Keratinocyte (primary cell): ENCODE results near the gene CLTB. TPM values are rescaled to one million over a fixed set of nuclear protein-coding genes. Genes with fewer than 3 reads are reported as not detected.

Source experiments
- DNase-seq: peaks from one replicate; pipeline ENCODE4 v3.0.0-alpha.2; 2011; ENCODE audit warnings: low read depth, missing footprints, low spot score
- FAIRE-seq: peaks from 2 replicates; lab custom pipeline; 2011; peaks lifted over from hg19 to GRCh38; lab: Jason Lieb, UNC
- H2AFZ ChIP-seq: 2 replicates; pipeline ENCODE4 v1.6.0; 2012; ENCODE audit warnings: low read length, control low read depth, inconsistent platforms; ENCODE audit not compliant: control insufficient read depth
- H3K27ac ChIP-seq: 2 replicates; pipeline ENCODE4 v1.5.1; 2011; ENCODE audit warnings: low read length; ENCODE audit not compliant: control insufficient read depth, insufficient read depth
- H3K27me3 ChIP-seq: 3 replicates; pipeline ENCODE4 v1.6.0; 2011; ENCODE audit warnings: low read length; ENCODE audit not compliant: control insufficient read depth, insufficient read depth; ENCODE audit errors: extremely low read depth
- H3K36me3 ChIP-seq, 2 experiments: 2 replicates in 1 of 2; 3 replicates in 1 of 2; pipeline ENCODE4 v1.5.1; 2011; ENCODE audit warnings: low read length in 2 of 2, mild to moderate bottlenecking in 1 of 2; ENCODE audit not compliant: control insufficient read depth in 2 of 2, insufficient read depth in 2 of 2; ENCODE audit errors: extremely low read depth in 1 of 2
- H3K4me1 ChIP-seq: 3 replicates; pipeline ENCODE4 v1.5.1; 2011; ENCODE audit warnings: low read length; ENCODE audit not compliant: control insufficient read depth, insufficient read depth; ENCODE audit errors: extremely low read depth
- H3K4me2 ChIP-seq: 3 replicates; pipeline ENCODE4 v1.6.0; 2011; ENCODE audit warnings: low read depth, low read length; ENCODE audit not compliant: control insufficient read depth, insufficient read depth; ENCODE audit errors: extremely low read depth
- H3K4me3 ChIP-seq, 3 experiments: fragments of 200-600 bp in 1 of 3; sonication (generic) in 1 of 3; 2 replicates in 2 of 3; 3 replicates in 1 of 3; pipeline ENCODE4 v1.5.1; 2011 to 2016; ENCODE audit warnings: low read length in 3 of 3, mild to moderate bottlenecking in 3 of 3, control low read depth in 2 of 3, inconsistent platforms in 1 of 3, low read depth in 1 of 3, mixed read lengths in 1 of 3, mixed run types in 1 of 3, moderate library complexity in 1 of 3; ENCODE audit not compliant: control insufficient read depth in 2 of 3, insufficient read depth in 2 of 3; ENCODE audit errors: extremely low read depth in 1 of 3
- H3K79me2 ChIP-seq: 2 replicates; pipeline ENCODE4 v1.6.0; 2012; ENCODE audit warnings: low read length; ENCODE audit not compliant: control insufficient read depth, insufficient read depth
- H3K9ac ChIP-seq: 3 replicates; pipeline ENCODE4 v1.6.0; 2011; ENCODE audit warnings: low read length; ENCODE audit not compliant: control insufficient read depth, insufficient read depth; ENCODE audit errors: extremely low read depth
- H3K9me1 ChIP-seq: 3 replicates; pipeline ENCODE4 v1.6.0; 2011; ENCODE audit warnings: low read length; ENCODE audit not compliant: control insufficient read depth, insufficient read depth; ENCODE audit errors: extremely low read depth
- H3K9me3 ChIP-seq: 2 replicates; pipeline ENCODE4 v1.5.1; 2012; ENCODE audit warnings: low read depth, low read length; ENCODE audit not compliant: control insufficient read depth
- H4K20me1 ChIP-seq: 3 replicates; pipeline ENCODE4 v1.6.0; 2011; ENCODE audit warnings: low read length; ENCODE audit not compliant: control insufficient read depth, insufficient read depth; ENCODE audit errors: extremely low read depth
- CTCF ChIP-seq, 3 experiments: IDR thresholded peaks in 1 of 3; conservative IDR thresholded peaks in 1 of 3; optimal IDR thresholded peaks in 1 of 3; 2 replicates in 2 of 3; 3 replicates in 1 of 3; pipeline versions ENCODE3 to v1.5.1; 2011; ENCODE audit warnings: low read length in 3 of 3, mild to moderate bottlenecking in 3 of 3, moderate library complexity in 2 of 3, control low read depth in 1 of 3, inconsistent platforms in 1 of 3; ENCODE audit not compliant: insufficient read depth in 2 of 3; ENCODE audit errors: extremely low read depth in 1 of 3
- EZH2 ChIP-seq: IDR thresholded peaks from one replicate; pipeline ENCODE4 v1.6.1; 2012; ENCODE audit warnings: inconsistent platforms, mild to moderate bottlenecking, low read length, moderate library complexity
- dilution Hi-C: fragments of 300-500 bp; cut with MboI; formaldehyde crosslinking; loops from one replicate; pipeline ENCODE4 v1.7.0; 2020; ENCODE audit warnings: low sequenced_read_pairs; ENCODE audit not compliant: extremely low pct_ligation_motif_present
- polyA plus RNA-seq, 5 experiments: library from polyadenylated mRNA; depleted of rRNA in 3 of 5; stranded (reverse) in 3 of 5; stranded (forward) in 1 of 5; unstranded in 1 of 5; fragments of >200 nt; gene quantifications; 1 replicate in 1 of 5; 2 replicates in 3 of 5; 3 replicates in 1 of 5; pipeline versions ENCODE4 v1.2.1 to v1.2.3, GENCODE V29; 2011 to 2012; ENCODE audit warnings: missing spikeins in 2 of 5, low read depth in 1 of 5, low replicate concordance in 1 of 5

Gene CLTB
- polyA plus RNA-seq, 1 donor (not counting 4 experiments of a cell fraction or from before 2014, with no cell fraction given), result 326 TPM

GRCh38 chr5:176389135-176390123, 26.9 kb downstream of the CLTB start:
- Histone ChIP-seq H3K9me3 (no peaks in the 10 kb centered on the region), H3K4me3 (peak overlapping the region; percentile 78 to 90 (median 83)), H3K27ac (peak overlapping the region; percentile 93), H3K9ac (peak overlapping the region; percentile 92), H3K9me1 (no peaks in the 10 kb centered on the region), H3K4me1 (peaks cover 18% of the 10 kb centered on the region), H3K27me3 (no peaks in the 10 kb centered on the region), H3K79me2 (peaks cover 39% of the 10 kb centered on the region), H2AFZ (peak overlapping the region; percentile 75), H4K20me1 (peaks cover 6% of the 10 kb centered on the region), H3K36me3 (peaks cover 45 to 64% of the 10 kb centered on the region in 2 experiments), H3K4me2 (peak overlapping the region; percentile 92)
- no peak for DNase-seq
- FAIRE-seq, result peak; percentile 57
- dilution Hi-C loops, result no loop called here
- TF ChIP-seq EZH2 (no peak), CTCF (optimal IDR thresholded peaks at IDR 0.05 in 1 of 3, IDR thresholded peaks at IDR 0.05 in 1 of 3, conservative IDR thresholded peaks at IDR 0.05 in 1 of 3; ENCODE audit: extremely low read depth in 1 of 3, insufficient read depth in 2 of 3, low read length in 3 of 3) (no peak)

GRCh38 chr5:176388444-176389134, 27.8 kb downstream of the CLTB start, which contains the start of the genes HIGD2A and NOP16:
TSS of gene HIGD2A (plus strand) at chr5:176388751. CDS start at chr5:176388820, 69 bp downstream.
TSS of gene NOP16 (minus strand) at chr5:176388598. CDS start at chr5:176388539, 59 bp downstream.
- Histone ChIP-seq H3K9me1 (no peaks in the 10 kb centered on the region), H3K27ac (peak within 1 kb of the TSS; percentile 93), H3K9ac (peak within 1 kb of the TSS; percentile 92), H3K79me2 (peaks cover 38% of the 10 kb centered on the region), H2AFZ (peak within 1 kb of the TSS; percentile 75), H3K4me1 (peaks cover 18% of the 10 kb centered on the region), H3K36me3 (peaks cover 48 to 67% of the 10 kb centered on the region in 2 experiments), H3K27me3 (no peaks in the 10 kb centered on the region), H3K4me3 (peak within 1 kb of the TSS; percentile 88 to 91 (median 90)), H4K20me1 (peaks cover 6% of the 10 kb centered on the region), H3K9me3 (no peaks in the 10 kb centered on the region), H3K4me2 (peak within 1 kb of the TSS; percentile 93)
- FAIRE-seq (peak; percentile 90), DNase-seq (peak; percentile 85)
- dilution Hi-C loops, result no loop called here
- TF ChIP-seq CTCF (optimal IDR thresholded peaks at IDR 0.05 in 1 of 3, IDR thresholded peaks at IDR 0.05 in 1 of 3, conservative IDR thresholded peaks at IDR 0.05 in 1 of 3; ENCODE audit: extremely low read depth in 1 of 3, insufficient read depth in 2 of 3, low read length in 3 of 3), result no peak
- no peak for TF ChIP-seq EZH2
